GM12874 (cell line): ENCODE results near the gene FERMT1.

ENCODE experiments used
- TF ChIP-seq, protein P1 (sequence below): IDR thresholded peaks from 2 replicates; pipeline ENCODE4 v1.5.1; 2011; ENCODE audit warnings: low read depth, mild to moderate bottlenecking, control low read depth, low read length, moderate library complexity; ENCODE audit not compliant: insufficient read depth

Gene FERMT1

DNA sequence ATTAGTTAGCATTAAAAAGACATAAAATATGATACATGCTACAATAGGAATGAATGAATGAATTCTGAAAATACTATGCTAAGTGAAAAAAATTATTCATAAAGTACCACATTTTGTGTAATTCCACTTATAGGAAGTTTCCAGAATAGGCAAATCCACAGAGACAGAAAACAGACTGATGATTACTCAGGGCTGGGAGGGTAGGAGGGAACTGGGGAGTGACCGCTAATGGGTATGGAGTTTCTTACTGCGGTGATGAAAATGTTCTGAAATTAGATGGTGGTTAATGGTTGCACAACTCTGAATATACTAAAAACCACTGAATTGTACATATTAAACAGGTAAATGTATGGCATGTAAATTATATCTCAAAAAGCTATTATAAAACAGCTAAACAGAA lies 22.6 kb downstream of the FERMT1 start:
- TF ChIP-seq, protein P1, sequence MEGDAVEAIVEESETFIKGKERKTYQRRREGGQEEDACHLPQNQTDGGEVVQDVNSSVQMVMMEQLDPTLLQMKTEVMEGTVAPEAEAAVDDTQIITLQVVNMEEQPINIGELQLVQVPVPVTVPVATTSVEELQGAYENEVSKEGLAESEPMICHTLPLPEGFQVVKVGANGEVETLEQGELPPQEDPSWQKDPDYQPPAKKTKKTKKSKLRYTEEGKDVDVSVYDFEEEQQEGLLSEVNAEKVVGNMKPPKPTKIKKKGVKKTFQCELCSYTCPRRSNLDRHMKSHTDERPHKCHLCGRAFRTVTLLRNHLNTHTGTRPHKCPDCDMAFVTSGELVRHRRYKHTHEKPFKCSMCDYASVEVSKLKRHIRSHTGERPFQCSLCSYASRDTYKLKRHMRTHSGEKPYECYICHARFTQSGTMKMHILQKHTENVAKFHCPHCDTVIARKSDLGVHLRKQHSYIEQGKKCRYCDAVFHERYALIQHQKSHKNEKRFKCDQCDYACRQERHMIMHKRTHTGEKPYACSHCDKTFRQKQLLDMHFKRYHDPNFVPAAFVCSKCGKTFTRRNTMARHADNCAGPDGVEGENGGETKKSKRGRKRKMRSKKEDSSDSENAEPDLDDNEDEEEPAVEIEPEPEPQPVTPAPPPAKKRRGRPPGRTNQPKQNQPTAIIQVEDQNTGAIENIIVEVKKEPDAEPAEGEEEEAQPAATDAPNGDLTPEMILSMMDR, result no peak

DNA sequence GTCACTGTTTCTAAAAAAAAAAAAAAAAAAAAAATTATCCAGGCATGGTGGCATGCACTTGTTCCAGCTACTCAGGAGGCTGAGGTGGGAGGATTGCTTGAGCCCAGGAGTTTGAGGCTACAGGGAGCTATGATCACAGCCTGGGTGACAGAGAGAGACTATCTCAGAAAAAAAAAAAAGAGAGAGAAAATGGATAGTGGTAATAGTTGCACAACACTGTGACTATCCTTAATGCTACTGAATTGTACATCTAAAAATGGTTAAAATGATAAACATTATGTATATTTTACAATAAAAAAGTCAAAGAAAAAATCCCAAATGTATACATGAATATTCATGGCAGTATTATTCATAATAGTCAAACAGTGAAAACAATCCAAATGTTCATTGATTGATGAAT lies 23.0 kb downstream of the FERMT1 start:
- TF ChIP-seq, protein P1, result no peak

DNA sequence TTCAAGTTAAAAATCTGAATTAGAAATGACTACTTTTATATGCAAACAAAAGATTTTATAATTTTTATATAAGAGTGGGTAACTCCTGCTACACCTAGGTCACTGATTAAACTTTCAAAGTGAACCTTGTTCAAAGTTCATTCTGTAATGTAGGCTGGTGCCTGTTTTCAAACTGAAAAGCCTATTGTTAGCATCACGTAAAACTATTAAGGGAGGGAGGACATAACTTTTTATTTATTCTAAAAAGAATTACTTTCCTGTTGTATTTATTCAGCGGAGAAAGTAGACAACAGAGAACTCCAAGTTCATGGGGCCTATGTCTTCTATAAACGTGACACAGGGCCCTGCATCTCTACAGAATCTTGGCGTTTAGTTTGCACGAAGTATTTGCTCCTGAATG lies 27.4 kb downstream of the FERMT1 start:
- TF ChIP-seq, protein P1, result no peak

DNA sequence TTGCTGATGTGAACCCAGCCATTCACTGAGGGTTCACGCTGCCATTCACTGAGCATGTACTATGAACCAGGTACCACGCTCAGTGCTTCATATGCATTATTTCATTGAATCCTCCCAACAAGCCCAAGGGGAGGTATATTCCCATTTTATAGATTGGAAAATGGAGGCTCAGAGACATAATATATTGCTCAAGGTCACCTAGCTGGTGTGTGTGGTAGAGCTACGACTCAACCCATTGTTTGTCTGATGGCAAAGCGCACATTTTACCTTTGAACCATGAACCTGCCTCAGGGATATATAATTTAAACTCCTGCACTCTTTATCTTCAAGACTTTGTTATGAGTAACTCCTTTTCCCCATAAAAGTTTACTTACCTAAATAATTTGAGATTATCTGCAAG lies 28.3 kb downstream of the FERMT1 start:
- TF ChIP-seq, protein P1, result no peak

DNA sequence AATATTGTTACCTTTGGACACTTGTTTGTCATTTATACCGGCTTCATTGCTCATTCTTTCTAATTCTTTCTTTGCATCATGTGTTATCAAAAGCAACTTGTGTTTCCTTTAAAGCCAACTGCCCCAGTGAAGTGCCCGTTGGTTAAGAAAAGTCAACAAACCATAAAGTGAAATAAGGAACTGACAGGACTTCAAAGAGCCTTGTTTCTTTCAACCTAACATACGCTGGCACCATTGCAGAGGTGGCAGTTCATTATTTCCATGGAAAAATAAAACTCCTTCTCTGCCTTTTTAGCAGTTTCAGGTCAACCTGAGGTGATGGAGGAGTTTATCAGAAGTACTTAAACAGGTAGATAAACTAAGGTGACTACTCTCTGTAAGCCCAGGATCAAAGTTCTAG lies 28.8 kb downstream of the FERMT1 start:
- TF ChIP-seq, protein P1, result no peak

DNA sequence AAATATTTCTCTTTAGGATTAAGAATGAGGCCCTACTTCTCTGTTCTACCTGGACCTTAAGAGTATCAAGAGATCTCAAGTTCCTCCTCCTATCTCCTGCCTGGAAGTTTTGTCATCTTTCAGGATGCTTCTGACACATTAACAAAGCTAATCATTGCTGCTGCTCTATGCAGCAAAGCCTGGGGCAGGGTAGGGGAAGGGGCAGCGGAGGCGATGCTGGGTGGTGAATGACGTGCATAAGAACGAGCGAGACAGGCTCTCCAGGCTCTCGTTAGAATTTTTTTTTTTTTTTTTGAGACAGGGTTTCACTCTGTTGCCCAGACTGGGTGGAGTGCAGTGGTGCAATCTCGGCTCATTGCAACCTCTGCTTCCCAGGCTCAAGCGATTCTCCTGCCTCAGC lies 31.2 kb downstream of the FERMT1 start:
- TF ChIP-seq, protein P1, result no peak

DNA sequence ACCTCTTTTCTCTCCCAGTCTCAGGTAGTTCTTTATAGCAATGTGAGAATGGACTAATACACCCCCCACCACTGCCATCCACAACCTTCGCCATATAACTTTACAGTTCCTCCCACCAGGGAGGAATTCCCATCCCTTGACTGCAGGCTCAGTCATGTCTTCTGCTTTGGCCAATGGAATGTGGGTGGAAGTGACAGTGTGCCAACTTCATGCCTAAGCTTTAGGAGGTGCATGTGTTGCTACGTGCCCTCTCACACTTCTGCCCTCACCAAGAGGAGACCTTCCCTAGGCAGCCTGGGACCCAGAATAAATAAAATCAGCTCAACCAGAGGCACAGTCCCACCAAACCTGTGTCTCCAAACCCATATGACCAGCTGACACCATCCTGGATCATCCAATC lies 36.0 kb downstream of the FERMT1 start:
- TF ChIP-seq, protein P1, result no peak

DNA sequence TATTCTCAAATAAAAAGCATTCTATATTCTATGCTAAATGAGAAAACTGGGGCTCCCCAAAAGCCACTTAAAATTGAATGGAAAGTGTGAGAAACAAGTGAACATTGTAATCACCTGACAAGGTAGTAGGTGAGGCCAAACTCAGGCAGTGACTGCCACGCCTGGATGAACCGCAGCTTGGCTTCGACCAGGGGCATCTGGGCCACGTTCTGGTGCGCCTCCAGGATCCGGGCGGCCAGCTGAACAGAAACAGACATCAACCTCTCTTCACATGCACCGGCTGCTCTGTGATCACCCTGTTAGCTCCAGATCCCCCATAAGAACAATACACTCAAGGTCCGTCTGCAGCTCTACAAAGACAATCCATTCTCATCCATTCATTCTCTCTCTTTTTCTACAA lies 38.9 kb downstream of the FERMT1 start:
- TF ChIP-seq, protein P1, result no peak
